ENCODE data around the gene KIF26A.

GRCh38 chr14:104110491-104111209, 27.7 kb upstream of the KIF26A start:
- TF ChIP-seq CTCF (IDR thresholded peaks at IDR 0.05; ENCODE audit: insufficient read depth, low read depth, low read length) = no peak
- TF ChIP-seq EZH2 (IDR thresholded peaks at IDR 0.05; ENCODE audit: insufficient read depth, low read length) = no peak

Measured in astrocyte (in vitro differentiated cells and primary cell).